Measurements from ENCODE around the gene SSNA1.
A peak's percentile ranks its signal among the peaks of the same experiment; 100 is the strongest.

The SSNA1 gene

GRCh38 chr9:137188490-137189296 lies at the start of gene SSNA1, which contains the start of gene ANAPC2:
SSNA1 (plus strand) TSS chr9:137188676; CDS start chr9:137188727, 51 bp downstream.
ANAPC2 (minus strand) TSS chr9:137188560; CDS start chr9:137188532, 28 bp downstream.
- DNase-seq, result peak; percentile 85

GRCh38 chr9:137138722-137139467 lies 49.6 kb upstream of the SSNA1 start, which contains the start of gene GRIN1:
GRIN1 (plus strand) TSS chr9:137139154; CDS start chr9:137139487, 333 bp downstream.
- DNase-seq, result no peak

GRCh38 chr9:137139468-137140150 lies 48.9 kb upstream of the SSNA1 start:
- no peak for DNase-seq

- no peak for DNase-seq
Measured at GRCh38 chr9:137140151-137141012, 48.1 kb upstream of the SSNA1 start.

- DNase-seq, result no peak
Measured at GRCh38 chr9:137141050-137141810, 47.2 kb upstream of the SSNA1 start.

GRCh38 chr9:137141976-137142936 lies 46.2 kb upstream of the SSNA1 start:
- no peak for DNase-seq

GRCh38 chr9:137143459-137143858 lies 45.0 kb upstream of the SSNA1 start:
- DNase-seq, result no peak

- no peak for DNase-seq
Measured at GRCh38 chr9:137145731-137146526, 42.5 kb upstream of the SSNA1 start.

- no peak for DNase-seq
Measured at GRCh38 chr9:137146527-137146918, 42.0 kb upstream of the SSNA1 start.

- no peak for DNase-seq
Measured at GRCh38 chr9:137147091-137147792, 41.2 kb upstream of the SSNA1 start.

GRCh38 chr9:137147793-137148160 lies 40.7 kb upstream of the SSNA1 start:
- peak; percentile 45 for DNase-seq

- no peak for DNase-seq
Measured at GRCh38 chr9:137148242-137148641, 40.2 kb upstream of the SSNA1 start.

GRCh38 chr9:137148661-137149060 lies 39.8 kb upstream of the SSNA1 start:
- peak; percentile 97 for DNase-seq

- DNase-seq, result no peak
Measured at GRCh38 chr9:137149363-137149762, 39.1 kb upstream of the SSNA1 start.

GRCh38 chr9:137149942-137150616 lies 38.4 kb upstream of the SSNA1 start:
- no peak for DNase-seq

- no peak for DNase-seq
Measured at GRCh38 chr9:137150617-137151457, 37.6 kb upstream of the SSNA1 start.

GRCh38 chr9:137152844-137153405 lies 35.6 kb upstream of the SSNA1 start:
- no peak for DNase-seq

Measured in DMS79 treated with DMSO at 0.1 percent for 48 hours (cell line).